Activated T-cell treated with anti-CD3 and anti-CD28 coated beads, Interleukin-2, amount 50 U/mL, for 4 hours (primary cell): Measurements from ENCODE around the gene KRT32. TPM values are rescaled to one million over a fixed set of nuclear protein-coding genes. Genes with fewer than 3 reads are reported as not detected.

ENCODE experiments used
- ATAC-seq, 2 donors: fragments of 200-7000 bp; cut with Tn5 transposase; one replicate each; pipeline ENCODE4 v1.10.0; 2021
- DNase-seq: peaks from one replicate; pipeline ENCODE4 v3.0.0-alpha.2; 2020
- H3K27me3 Mint-ChIP-seq: one replicate; pipeline ENCODE4 v1.8.0; 2021; ENCODE audit warnings: low read depth, mixed read lengths
- H3K36me3 Mint-ChIP-seq: one replicate; pipeline ENCODE4 v1.8.0; 2022; ENCODE audit warnings: mixed read lengths; ENCODE audit not compliant: insufficient read depth
- H3K4me1 Mint-ChIP-seq: one replicate; pipeline ENCODE4 v1.8.0; 2021; ENCODE audit warnings: low read depth, mixed read lengths
- H3K4me3 Mint-ChIP-seq: one replicate; pipeline ENCODE4 v1.8.0; 2021; ENCODE audit warnings: mild to moderate bottlenecking, moderate library complexity, mixed read lengths
- H3K9me3 Mint-ChIP-seq: one replicate; pipeline ENCODE4 v1.8.0; 2021; ENCODE audit warnings: mixed read lengths
- total RNA-seq, 3 donors: library from RNA; stranded (reverse); gene quantifications; one replicate each; pipeline ENCODE4 v1.2.1, GENCODE V29; 2021

Gene KRT32
- total RNA-seq, 3 donors from 2014 or later = not detected

DNA sequence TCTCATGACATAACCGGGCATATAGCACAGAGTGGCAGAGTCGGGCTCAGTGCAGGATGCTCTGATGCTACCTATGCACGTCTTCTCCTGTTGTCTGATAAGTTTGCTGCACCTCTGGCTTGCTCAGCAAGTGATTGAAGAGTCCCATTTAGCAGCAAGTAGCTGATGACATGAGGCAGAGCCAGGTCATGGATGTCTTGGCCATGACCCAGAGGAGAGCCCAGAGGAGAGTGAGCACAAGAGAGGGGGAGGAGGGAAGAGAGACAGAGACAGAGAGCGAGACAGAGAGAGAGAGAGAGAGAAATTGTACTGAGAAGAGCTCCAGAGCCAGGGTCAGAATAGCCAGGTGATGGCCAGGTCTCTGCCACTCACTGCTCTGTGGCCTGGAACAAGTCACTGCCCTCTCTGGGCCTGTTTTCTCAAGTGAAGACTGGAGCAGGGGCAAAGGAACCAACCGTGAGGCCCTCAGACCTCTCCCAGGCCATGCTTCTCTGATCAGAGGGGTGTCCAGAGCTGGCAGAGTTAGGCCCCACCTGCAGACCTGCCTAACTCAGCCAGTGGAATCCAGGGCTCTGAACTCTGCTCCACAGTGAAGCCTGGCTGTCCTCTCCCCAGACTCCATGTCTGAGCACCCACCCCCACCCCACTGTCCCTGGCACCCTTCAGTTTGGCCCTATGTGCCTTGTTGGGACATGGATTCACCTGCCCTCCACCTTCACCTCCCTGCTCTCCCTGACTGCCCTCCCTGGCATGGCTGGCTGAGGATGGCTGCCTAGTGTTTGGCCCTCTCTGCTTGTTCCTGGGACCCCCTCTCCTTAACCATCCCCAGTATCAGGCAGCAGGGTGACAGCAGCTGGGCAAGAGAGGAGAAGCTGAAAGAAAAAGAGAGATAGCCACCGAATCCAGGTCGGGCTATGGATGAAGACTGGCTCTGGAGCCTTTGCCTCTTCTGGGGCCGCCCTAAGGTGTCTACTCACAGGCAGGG, 18.0 kb upstream of the KRT32 start:
- Mint-ChIP-seq H3K9me3 (no peaks in the 10 kb centered on the region), H3K36me3 (no peaks in the 10 kb centered on the region)
- ATAC-seq = no peak

DNA sequence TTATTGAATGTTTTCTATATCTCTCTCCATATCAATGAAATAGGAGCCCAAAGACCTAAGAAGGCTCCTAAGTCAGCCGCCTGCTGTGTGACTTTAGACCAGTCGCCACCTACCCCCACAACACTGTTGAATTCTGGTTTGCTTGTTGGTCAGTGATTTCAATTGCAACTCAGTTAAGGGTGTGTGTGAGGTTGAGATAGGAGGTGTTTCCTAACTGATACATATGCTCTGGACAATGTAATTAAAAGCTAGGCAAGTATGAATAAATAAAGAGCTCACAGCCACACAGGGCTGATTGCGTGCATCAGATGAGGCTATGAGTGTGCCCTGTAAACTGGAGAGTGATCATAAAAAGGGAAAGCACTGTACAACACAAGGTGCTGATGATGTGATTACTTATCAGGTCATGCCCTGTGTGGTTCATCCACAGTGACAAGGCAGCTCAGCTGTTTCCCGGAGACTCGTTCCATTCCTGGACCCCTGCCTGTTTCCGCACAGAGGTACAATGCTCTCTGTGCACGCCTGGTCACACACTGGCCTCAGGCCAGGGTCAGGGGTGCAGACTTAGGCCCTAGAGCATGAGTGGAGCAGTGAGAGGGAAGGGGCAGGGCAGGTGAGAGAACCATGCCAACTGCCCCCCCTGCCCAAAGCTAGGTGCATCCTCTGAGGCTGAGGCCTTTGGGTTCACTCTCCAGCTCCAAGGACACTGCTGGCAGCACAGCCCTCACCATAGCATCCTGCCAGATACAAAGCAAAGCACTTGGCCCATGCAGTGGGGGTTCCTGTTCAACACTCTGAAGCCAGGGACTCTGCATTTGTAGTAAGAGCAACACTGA, 17.0 kb upstream of the KRT32 start:
- Mint-ChIP-seq H3K9me3 (no peaks in the 10 kb centered on the region), H3K4me1 (no peaks in the 10 kb centered on the region), H3K4me3 (no peak overlapping the region), H3K36me3 (no peaks in the 10 kb centered on the region), H3K27me3 (peaks cover 7% of the 10 kb centered on the region)
- DNase-seq (no peak), ATAC-seq (no peak)

More for the DNA sequence above, 18.0 kb upstream of the KRT32 start:
- no peak overlapping the region for H3K4me3 Mint-ChIP-seq
- peaks cover 7% of the 10 kb centered on the region for H3K27me3 Mint-ChIP-seq
- peaks cover 3% of the 10 kb centered on the region for H3K4me1 Mint-ChIP-seq
- no peak for DNase-seq

DNA sequence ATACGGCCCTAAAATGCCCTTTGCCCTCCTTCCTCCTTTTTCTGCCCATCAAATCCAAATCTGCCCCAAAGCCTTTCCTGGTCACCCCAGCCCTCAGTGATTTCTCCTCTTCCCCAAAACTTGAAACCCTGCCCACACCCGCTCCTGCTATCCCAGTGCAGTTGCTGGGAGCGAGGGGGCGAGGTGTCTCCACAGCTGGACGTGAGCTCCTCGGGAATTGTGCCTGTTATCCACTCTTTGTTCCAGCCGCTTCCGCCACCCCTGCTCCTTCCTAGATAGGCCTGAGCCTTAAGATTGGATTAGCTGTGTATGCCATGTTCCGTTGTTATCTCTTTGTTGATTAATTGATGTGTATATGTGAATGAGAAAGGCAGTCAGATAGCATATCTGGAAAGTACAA, 16.3 kb upstream of the KRT32 start:
- DNase-seq (no peak), ATAC-seq (no peak)
- Mint-ChIP-seq H3K4me3 (no peak overlapping the region), H3K4me1 (no peaks in the 10 kb centered on the region), H3K36me3 (no peaks in the 10 kb centered on the region), H3K27me3 (peaks cover 7% of the 10 kb centered on the region), H3K9me3 (no peaks in the 10 kb centered on the region)

DNA sequence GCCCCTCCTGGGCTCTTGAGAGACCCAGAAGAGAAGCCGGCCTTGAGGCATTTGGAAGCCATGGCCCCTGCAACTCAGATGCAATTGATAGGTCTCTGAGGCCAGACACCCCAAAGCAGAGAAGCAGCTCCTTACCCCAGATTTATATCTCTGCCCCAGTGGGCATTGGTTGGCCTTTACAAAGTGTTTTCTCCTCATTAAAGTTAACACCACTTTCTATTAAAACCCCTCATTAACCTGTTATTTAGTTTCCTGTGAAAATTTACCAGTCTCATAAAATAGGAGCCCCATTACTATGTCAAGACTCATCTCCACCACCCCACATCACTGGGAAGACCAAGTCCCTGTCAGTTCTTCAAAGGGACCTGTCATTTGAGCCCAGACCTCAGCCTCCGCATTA, 13.8 kb upstream of the KRT32 start, which contains the start of gene KRT35:
Gene KRT35 (minus strand): TSS at position 116 of the 400 bp plus-strand sequence. CDS start 54 bp downstream, at position 62.
- Mint-ChIP-seq H3K4me3 (no peak within 1 kb of the TSS), H3K27me3 (peaks cover 5% of the 10 kb centered on the region), H3K9me3 (no peaks in the 10 kb centered on the region), H3K36me3 (no peaks in the 10 kb centered on the region), H3K4me1 (no peaks in the 10 kb centered on the region)
- ATAC-seq (no peak), DNase-seq (no peak)

- Mint-ChIP-seq H3K36me3 (no peaks in the 10 kb centered on the region), H3K4me3 (no peak overlapping the region), H3K27me3 (peaks cover 2% of the 10 kb centered on the region), H3K4me1 (no peaks in the 10 kb centered on the region), H3K9me3 (no peaks in the 10 kb centered on the region)
- DNase-seq (no peak), ATAC-seq (no peak)
These were observed 13.4 kb upstream of the KRT32 start for GRCh38 chr17:41480581-41480980.

- H3K9me3 Mint-ChIP-seq = no peaks in the 10 kb centered on the region
- H3K36me3 Mint-ChIP-seq = no peaks in the 10 kb centered on the region
- H3K4me3 Mint-ChIP-seq = no peak overlapping the region
- H3K27me3 Mint-ChIP-seq = peaks cover 2% of the 10 kb centered on the region
- ATAC-seq = no peak
- no peak for DNase-seq
- no peaks in the 10 kb centered on the region for H3K4me1 Mint-ChIP-seq
These were observed 12.9 kb upstream of the KRT32 start for GRCh38 chr17:41480136-41480535.

- ATAC-seq (no peak), DNase-seq (no peak)
- Mint-ChIP-seq H3K36me3 (no peaks in the 10 kb centered on the region), H3K4me3 (no peak overlapping the region), H3K9me3 (no peaks in the 10 kb centered on the region), H3K27me3 (peaks cover under 1% of the 10 kb centered on the region), H3K4me1 (no peaks in the 10 kb centered on the region)
These were observed 11.1 kb upstream of the KRT32 start for GRCh38 chr17:41478237-41478636.

DNA sequence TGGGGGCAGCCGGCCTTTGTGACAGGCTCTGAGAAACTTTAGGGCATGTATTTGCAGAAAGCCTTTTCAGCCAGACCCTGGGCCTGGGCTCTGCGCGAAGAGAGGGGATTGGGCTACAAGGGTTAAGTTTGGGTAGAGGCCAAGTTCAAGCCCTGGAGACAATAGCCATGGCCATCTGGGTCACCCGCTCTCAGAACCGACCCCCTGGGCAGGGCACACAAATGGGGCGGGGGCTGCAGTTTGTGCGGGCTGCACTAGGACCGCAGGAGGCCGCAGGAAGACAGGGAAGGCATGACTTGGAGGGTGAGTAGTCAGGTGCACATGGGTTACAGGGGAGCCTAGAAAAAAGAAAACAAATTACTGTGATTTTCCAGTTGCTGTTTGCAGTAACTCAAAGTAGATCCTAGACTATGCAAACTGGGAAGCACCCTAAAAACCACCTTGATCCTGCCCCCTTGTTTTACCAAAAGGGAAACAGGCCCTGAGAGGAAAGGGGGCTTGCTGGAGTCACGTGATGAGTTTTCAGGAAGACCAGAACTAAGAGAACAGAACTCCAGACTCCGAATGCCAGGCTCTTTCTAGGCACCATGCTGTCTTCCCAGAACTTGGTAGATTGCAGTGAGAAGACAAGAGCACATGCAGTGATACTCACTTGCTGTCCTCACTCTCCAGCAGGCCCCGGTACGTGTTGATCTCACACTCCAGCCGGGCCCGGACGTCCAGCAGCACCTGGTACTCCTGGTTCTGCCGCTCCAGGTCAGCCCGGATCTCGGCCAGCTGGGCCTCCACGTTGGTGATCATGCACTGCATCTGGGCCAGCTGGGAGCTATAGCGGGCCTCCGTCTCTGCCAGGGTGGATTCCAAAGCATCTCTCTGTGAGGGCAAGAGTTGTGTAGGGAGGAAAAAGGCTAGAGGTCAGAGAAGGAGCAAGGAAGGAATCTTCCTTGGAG, 10.0 kb upstream of the KRT32 start:
- H3K4me3 Mint-ChIP-seq = no peak overlapping the region

GRCh38 chr17:41475421-41475820, 8.2 kb upstream of the KRT32 start:
- Mint-ChIP-seq H3K4me1 (no peaks in the 10 kb centered on the region), H3K4me3 (no peak overlapping the region), H3K9me3 (peaks cover 5% of the 10 kb centered on the region), H3K27me3 (peaks cover 4% of the 10 kb centered on the region), H3K36me3 (no peaks in the 10 kb centered on the region)
- DNase-seq (no peak), ATAC-seq (no peak)

More for the DNA sequence above, 10.0 kb upstream of the KRT32 start:
- Mint-ChIP-seq H3K9me3 (no peaks in the 10 kb centered on the region), H3K4me1 (no peaks in the 10 kb centered on the region), H3K36me3 (no peaks in the 10 kb centered on the region), H3K27me3 (peaks cover 1% of the 10 kb centered on the region)
- ATAC-seq (no peak), DNase-seq (no peak)

DNA sequence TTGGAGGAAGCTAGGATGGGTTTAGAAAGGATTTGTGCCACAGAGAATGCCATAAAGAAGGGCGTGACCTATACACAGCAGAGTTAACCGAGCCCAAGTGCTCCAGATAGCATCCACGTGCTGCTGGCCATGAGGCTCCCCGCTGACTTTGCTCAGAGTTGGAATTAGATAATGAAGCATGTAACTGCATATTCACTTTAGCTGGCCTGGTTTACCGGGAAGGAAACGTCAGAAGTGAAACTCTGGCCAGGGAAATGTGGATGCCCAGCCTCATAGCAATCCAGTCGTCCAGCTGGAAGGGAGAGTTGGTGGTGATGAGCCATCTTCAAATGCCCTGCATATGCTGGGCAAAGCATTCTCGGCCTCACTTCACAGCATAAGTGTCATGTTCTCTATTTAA, 7.7 kb upstream of the KRT32 start:
- Mint-ChIP-seq H3K36me3 (no peaks in the 10 kb centered on the region), H3K4me3 (no peak overlapping the region), H3K27me3 (peaks cover 4% of the 10 kb centered on the region), H3K4me1 (no peaks in the 10 kb centered on the region), H3K9me3 (peaks cover 5% of the 10 kb centered on the region)
- no peak for DNase-seq
- no peak for ATAC-seq

GRCh38 chr17:41468346-41468745, 1.2 kb upstream of the KRT32 start:
- Mint-ChIP-seq H3K4me1 (no peaks in the 10 kb centered on the region), H3K4me3 (no peak overlapping the region), H3K9me3 (peaks cover 13% of the 10 kb centered on the region), H3K36me3 (no peaks in the 10 kb centered on the region), H3K27me3 (peaks cover 6% of the 10 kb centered on the region)
- DNase-seq (no peak), ATAC-seq (no peak)

DNA sequence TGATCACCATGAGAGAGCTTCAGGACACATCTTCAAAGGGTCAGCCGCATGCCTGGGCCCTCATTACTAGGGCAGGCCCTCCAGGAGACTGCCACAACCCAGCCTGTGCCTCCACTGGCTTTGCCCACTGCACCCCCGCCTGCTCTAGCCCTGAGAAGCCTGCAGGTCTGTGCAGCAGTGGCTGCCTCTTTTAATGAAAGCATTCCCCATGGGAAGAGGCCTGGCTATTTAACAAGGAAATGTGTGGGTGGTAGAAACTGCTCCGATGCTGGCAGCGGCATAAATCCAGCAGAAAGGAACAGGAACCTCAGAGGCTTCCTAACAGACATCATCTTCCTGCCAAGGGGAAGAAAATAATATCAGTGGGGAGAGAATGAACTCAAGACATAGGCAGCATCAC, 375 bp upstream of the KRT32 start:
- no peaks in the 10 kb centered on the region for H3K4me1 Mint-ChIP-seq
- no peak for ATAC-seq

GRCh38 chr17:41464682-41465081, 2.5 kb downstream of the KRT32 start:
- Mint-ChIP-seq H3K9me3 (peaks cover 8% of the 10 kb centered on the region), H3K27me3 (peaks cover 2% of the 10 kb centered on the region), H3K36me3 (no peaks in the 10 kb centered on the region), H3K4me1 (no peaks in the 10 kb centered on the region), H3K4me3 (no peak overlapping the region)
- DNase-seq = no peak
- no peak for ATAC-seq

More for the DNA sequence above, 375 bp upstream of the KRT32 start:
- H3K4me3 Mint-ChIP-seq = no peak overlapping the region
- H3K9me3 Mint-ChIP-seq = peaks cover 13% of the 10 kb centered on the region
- no peak for DNase-seq
- H3K36me3 Mint-ChIP-seq = no peaks in the 10 kb centered on the region
- peaks cover 6% of the 10 kb centered on the region for H3K27me3 Mint-ChIP-seq
